PFSK-1 (cell line): ENCODE data around the gene TESK1.

Source experiments
- POLR2AphosphoS5 ChIP-seq: IDR thresholded peaks from 2 replicates; pipeline ENCODE4 v1.6.1; 2012; ENCODE audit warnings: low read depth, mild to moderate bottlenecking, control low read depth, low read length, moderate library complexity
- REST ChIP-seq, 2 experiments: IDR thresholded peaks; 2 replicates each; pipeline versions ENCODE4 v1.6.1 to v1.8.0; 2011 to 2012; ENCODE audit warnings: low read depth in 2 of 2, low read length in 2 of 2, control low read depth in 1 of 2, inconsistent platforms in 1 of 2, mild to moderate bottlenecking in 1 of 2, moderate library complexity in 1 of 2; ENCODE audit not compliant: insufficient read depth in 1 of 2

- TF ChIP-seq POLR2AphosphoS5 (no peak), REST (IDR thresholded peaks at IDR 0.05; ENCODE audit: insufficient read depth in 1 of 2, low read depth in 2 of 2, low read length in 2 of 2) (no peak)
Measured at GRCh38 chr9:35605351-35606137, 482 bp downstream of the TESK1 start.
